Measurements from ENCODE around the gene ELAVL2. TPM values are rescaled to one million over a fixed set of nuclear protein-coding genes. Genes with fewer than 3 reads are reported as not detected.

Gene ELAVL2
- total and polyA plus RNA-seq, 2 of the 4 experiments (the other 2 are of a cell fraction): 0.36 TPM; not detected in 1

DNA sequence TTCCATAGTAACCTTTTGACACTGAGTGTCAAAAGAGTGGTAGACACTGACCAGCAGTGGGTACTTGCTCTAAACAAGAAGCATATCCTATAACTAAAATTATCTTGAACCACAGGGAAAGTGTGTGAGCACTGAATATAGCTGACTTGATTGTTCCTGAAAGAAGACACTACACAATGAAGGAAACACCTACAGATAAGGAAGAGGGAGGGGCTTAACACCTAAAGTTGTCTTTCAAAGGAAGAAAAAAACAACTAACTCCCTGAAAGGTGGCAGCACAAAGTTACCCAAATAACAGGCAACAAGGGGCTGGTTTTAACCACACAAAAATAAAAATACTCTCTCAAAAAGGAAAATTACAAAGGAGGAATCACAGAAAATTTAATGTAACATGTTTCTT, 6.6 kb downstream of the ELAVL2 start:
- Histone ChIP-seq H3K14ac (replicated peaks; ENCODE audit: low read depth, low read length) (no peak overlapping the region), H3K23ac (ENCODE audit: low read depth, low read length) (no peak overlapping the region), H3K27ac (ENCODE audit: insufficient read depth, low read length) (no peak overlapping the region), H3K4ac (ENCODE audit: low read depth, low read length) (no peak overlapping the region), H2AFZ (replicated peaks; ENCODE audit: low read length, poor library complexity) (no peak overlapping the region), H2AK9ac (replicated peaks; ENCODE audit: low read depth, low read length, poor library complexity) (no peak overlapping the region), H3K4me1 (ENCODE audit: control insufficient read depth, insufficient read depth, low read length) (no peaks in the 10 kb centered on the region), H4K91ac (ENCODE audit: insufficient read depth, low read depth, low read length) (no peak overlapping the region), H2BK15ac (ENCODE audit: low read depth, low read length) (no peak overlapping the region), H3K9ac (ENCODE audit: low read depth, low read length) (no peak overlapping the region), H2BK20ac (ENCODE audit: low read depth, low read length) (no peak overlapping the region), H3K4me3 (ENCODE audit: insufficient read depth, low read depth, low read length) (no peak overlapping the region), H3K9me1 (ENCODE audit: insufficient read depth, low read length) (no peaks in the 10 kb centered on the region), H3K79me1 (ENCODE audit: low read depth in 1 of 2, low read length in 2 of 2) (no peaks in the 10 kb centered on the region), H3K9me3 (ENCODE audit: control insufficient read depth, insufficient read depth, low read length) (no peaks in the 10 kb centered on the region; the same call in 1 of the 2 replicates), H4K20me1 (ENCODE audit: insufficient read depth, low read length) (no peaks in the 10 kb centered on the region), H2BK5ac (ENCODE audit: low read depth, low read length, poor library complexity, severe bottlenecking) (no peak overlapping the region), H3K27me3 (ENCODE audit: control insufficient read depth, insufficient read depth, low read length) (peaks cover 17% of the 10 kb centered on the region), H3K36me3 (ENCODE audit: control insufficient read depth, insufficient read depth, low read length) (no peaks in the 10 kb centered on the region), H3K18ac (ENCODE audit: low read depth, low read length) (no peak overlapping the region), H4K5ac (ENCODE audit: low read depth, low read length) (no peak overlapping the region), H2AK5ac (ENCODE audit: low read depth, low read length) (no peak overlapping the region), H2BK120ac (ENCODE audit: low read depth, low read length) (no peak overlapping the region), H3K56ac (ENCODE audit: extremely low read depth, insufficient read depth, low read length) (no peak overlapping the region), H3K4me2 (ENCODE audit: low read depth, low read length) (no peak overlapping the region), H4K8ac (ENCODE audit: low read depth in 2 of 2, low read length in 2 of 2) (no peak overlapping the region)
- CTCF ChIA-PET: no interaction called here
- in situ Hi-C loops (cut with MboI; ENCODE audit: low sequenced_read_pairs) (no loop called here), intact Hi-C loops (cut with micrococcal nuclease) (no loop called here), dilution Hi-C loops (cut with HindIII; ENCODE audit: low sequenced_read_pairs, unreplicated experiment) (no loop called here)
- TF ChIP-seq, protein P1, sequence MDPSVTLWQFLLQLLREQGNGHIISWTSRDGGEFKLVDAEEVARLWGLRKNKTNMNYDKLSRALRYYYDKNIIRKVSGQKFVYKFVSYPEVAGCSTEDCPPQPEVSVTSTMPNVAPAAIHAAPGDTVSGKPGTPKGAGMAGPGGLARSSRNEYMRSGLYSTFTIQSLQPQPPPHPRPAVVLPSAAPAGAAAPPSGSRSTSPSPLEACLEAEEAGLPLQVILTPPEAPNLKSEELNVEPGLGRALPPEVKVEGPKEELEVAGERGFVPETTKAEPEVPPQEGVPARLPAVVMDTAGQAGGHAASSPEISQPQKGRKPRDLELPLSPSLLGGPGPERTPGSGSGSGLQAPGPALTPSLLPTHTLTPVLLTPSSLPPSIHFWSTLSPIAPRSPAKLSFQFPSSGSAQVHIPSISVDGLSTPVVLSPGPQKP (IDR thresholded peaks at IDR 0.05; ENCODE audit: borderline replicate concordance, low read depth, low read length): no peak
- TF ChIP-seq CEBPB (IDR thresholded peaks at IDR 0.05; ENCODE audit: low read depth, low read length): no peak
- TF ChIP-seq, protein P2, sequence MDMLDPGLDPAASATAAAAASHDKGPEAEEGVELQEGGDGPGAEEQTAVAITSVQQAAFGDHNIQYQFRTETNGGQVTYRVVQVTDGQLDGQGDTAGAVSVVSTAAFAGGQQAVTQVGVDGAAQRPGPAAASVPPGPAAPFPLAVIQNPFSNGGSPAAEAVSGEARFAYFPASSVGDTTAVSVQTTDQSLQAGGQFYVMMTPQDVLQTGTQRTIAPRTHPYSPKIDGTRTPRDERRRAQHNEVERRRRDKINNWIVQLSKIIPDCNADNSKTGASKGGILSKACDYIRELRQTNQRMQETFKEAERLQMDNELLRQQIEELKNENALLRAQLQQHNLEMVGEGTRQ (IDR thresholded peaks at IDR 0.05; ENCODE audit: low read depth, low read length): no peak
- no peak for TF ChIP-seq MAFK (IDR thresholded peaks at IDR 0.05; ENCODE audit: low read depth, low read length)
- no peak for TF ChIP-seq RAD21 (IDR thresholded peaks at IDR 0.05; ENCODE audit: low read length)
- no peak for TF ChIP-seq RCOR1 (IDR thresholded peaks at IDR 0.05; ENCODE audit: insufficient replicate concordance, low read length)
- TF ChIP-seq, protein P3, sequence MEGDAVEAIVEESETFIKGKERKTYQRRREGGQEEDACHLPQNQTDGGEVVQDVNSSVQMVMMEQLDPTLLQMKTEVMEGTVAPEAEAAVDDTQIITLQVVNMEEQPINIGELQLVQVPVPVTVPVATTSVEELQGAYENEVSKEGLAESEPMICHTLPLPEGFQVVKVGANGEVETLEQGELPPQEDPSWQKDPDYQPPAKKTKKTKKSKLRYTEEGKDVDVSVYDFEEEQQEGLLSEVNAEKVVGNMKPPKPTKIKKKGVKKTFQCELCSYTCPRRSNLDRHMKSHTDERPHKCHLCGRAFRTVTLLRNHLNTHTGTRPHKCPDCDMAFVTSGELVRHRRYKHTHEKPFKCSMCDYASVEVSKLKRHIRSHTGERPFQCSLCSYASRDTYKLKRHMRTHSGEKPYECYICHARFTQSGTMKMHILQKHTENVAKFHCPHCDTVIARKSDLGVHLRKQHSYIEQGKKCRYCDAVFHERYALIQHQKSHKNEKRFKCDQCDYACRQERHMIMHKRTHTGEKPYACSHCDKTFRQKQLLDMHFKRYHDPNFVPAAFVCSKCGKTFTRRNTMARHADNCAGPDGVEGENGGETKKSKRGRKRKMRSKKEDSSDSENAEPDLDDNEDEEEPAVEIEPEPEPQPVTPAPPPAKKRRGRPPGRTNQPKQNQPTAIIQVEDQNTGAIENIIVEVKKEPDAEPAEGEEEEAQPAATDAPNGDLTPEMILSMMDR (conservative IDR thresholded peaks at IDR 0.05; ENCODE audit: low read depth, low read length): no peak
- no peak for TF ChIP-seq NFE2L2 (IDR thresholded peaks at IDR 0.05; ENCODE audit: low read depth, low read length)
- TF ChIP-seq MAZ (IDR thresholded peaks at IDR 0.05; ENCODE audit: borderline replicate concordance, low read depth, low read length): no peak
- TF ChIP-seq BHLHE40 (IDR thresholded peaks at IDR 0.05; ENCODE audit: low read depth, low read length): no peak
- TF ChIP-seq POLR2A (IDR thresholded peaks at IDR 0.05; ENCODE audit: low read depth, low read length): no peak
- TF ChIP-seq FOS (IDR thresholded peaks at IDR 0.05; ENCODE audit: low read depth, low read length): no peak
- ATAC-seq (ENCODE audit: low read depth) (no peak), DNase-seq (no peak)
- BruUV-seq (replicated peaks): no TSS peak
- POLR2A ChIA-PET (ENCODE audit: unreplicated experiment): no interaction called here
